SH-SY5Y (cell line): ENCODE measurements around the gene PARD6A.

ENCODE experiments used
- GATA2 ChIP-seq: IDR thresholded peaks from 2 replicates; pipeline ENCODE4 v1.6.1; 2011; ENCODE audit warnings: mild to moderate bottlenecking, low read depth, low read length
- GATA3 ChIP-seq: IDR thresholded peaks from 2 replicates; pipeline ENCODE4 v1.6.1; 2011; ENCODE audit warnings: low read depth, mild to moderate bottlenecking, low read length, moderate library complexity

GRCh38 chr16:67685388-67686112 lies 24.8 kb downstream of the PARD6A start:
- no peak for TF ChIP-seq GATA2
- TF ChIP-seq GATA3: no peak
